Gastroesophageal sphincter (tissue), 4 donors: ENCODE measurements around the gene SSTR3. TPM values are rescaled to one million over a fixed set of nuclear protein-coding genes. Genes with fewer than 3 reads are reported as not detected.
"Not testable (repeated sequence)": the region's sequence is repeated elsewhere in the genome, so short reads cannot be mapped to it uniquely, and the experiment has no call there.

Experiments used
- ATAC-seq: fragments of 150-250 bp; one replicate; pipeline ENCODE4 v1.9.1; 2016; ENCODE audit warnings: mild to moderate bottlenecking, moderate library complexity
- H3K27ac ChIP-seq, 4 donors: fragments of 200-600 bp; sonication (generic) in 3 of 4; 1 replicate in 3 of 4; 2 replicates in 1 of 4; pipeline ENCODE4 v1.5.1; 2016 to 2019
- H3K27me3 ChIP-seq: fragments of 200-600 bp; sonication (generic); one replicate; pipeline ENCODE4 v1.5.1; 2019
- H3K36me3 ChIP-seq, 2 donors: fragments of 200-600 bp; sonication (generic); one replicate each; pipeline ENCODE4 v1.5.1; 2019; ENCODE audit warnings: control low read depth in 1 of 2
- H3K4me1 ChIP-seq, 3 donors: fragments of 200-600 bp; sonication (generic); 1 replicate in 2 of 3; 2 replicates in 1 of 3; pipeline ENCODE4 v1.5.1; 2016 to 2019; ENCODE audit warnings: control low read depth in 2 of 3
- H3K4me3 ChIP-seq, 2 donors: fragments of 200-600 bp; sonication (generic); one replicate each; pipeline ENCODE4 v1.5.1; 2019; ENCODE audit warnings: mild to moderate bottlenecking in 1 of 2, moderate library complexity in 1 of 2
- H3K9me3 ChIP-seq, 3 donors: fragments of 200-600 bp; sonication (generic); one replicate each; pipeline ENCODE4 v1.5.1; 2017 to 2019; ENCODE audit warnings: control low read depth in 2 of 3
- EP300 ChIP-seq: sonication (generic); formaldehyde crosslinking; IDR thresholded peaks from one replicate; pipeline ENCODE4 v1.6.1; 2017; ENCODE audit warnings: antibody characterized with exemption, mild to moderate bottlenecking
- POLR2A ChIP-seq, 2 donors: fragments of 450-650 bp; IDR thresholded peaks; one replicate each; pipeline ENCODE4 v1.6.1; 2017; ENCODE audit warnings: antibody characterized with exemption in 2 of 2, mild to moderate bottlenecking in 2 of 2, moderate library complexity in 1 of 2
- POLR2AphosphoS5 ChIP-seq: sonication (generic); formaldehyde crosslinking; IDR thresholded peaks from one replicate; pipeline ENCODE4 v1.6.1; 2017; ENCODE audit warnings: antibody characterized with exemption
- WGBS, 2 donors: methylation state at CpG; one replicate each; pipeline ENCODE4 v1.1.5; 2018; ENCODE audit warnings: low coverage in 1 of 2; 5-methylcytosine and 5-hydroxymethylcytosine counted together
- total RNA-seq, 4 donors: library from RNA; depleted of rRNA; stranded (reverse); fragments of >200 nt; gene quantifications; one replicate each; pipeline ENCODE4 v1.1.0, GENCODE V29; 2016
- TF ChIP-seq, protein P1 (sequence below), 4 experiments: fragments of 200-600 bp in 2 of 4; fragments of 450-650 bp in 2 of 4; sonication (generic) in 1 of 4; IDR thresholded peaks; one replicate each; pipeline ENCODE4 v1.5.1; 2017 to 2019; ENCODE audit warnings: antibody characterized with exemption in 4 of 4, mild to moderate bottlenecking in 2 of 4, moderate library complexity in 2 of 4

The SSTR3 gene
- total RNA-seq, 4 donors from 2014 or later = not detected

DNA sequence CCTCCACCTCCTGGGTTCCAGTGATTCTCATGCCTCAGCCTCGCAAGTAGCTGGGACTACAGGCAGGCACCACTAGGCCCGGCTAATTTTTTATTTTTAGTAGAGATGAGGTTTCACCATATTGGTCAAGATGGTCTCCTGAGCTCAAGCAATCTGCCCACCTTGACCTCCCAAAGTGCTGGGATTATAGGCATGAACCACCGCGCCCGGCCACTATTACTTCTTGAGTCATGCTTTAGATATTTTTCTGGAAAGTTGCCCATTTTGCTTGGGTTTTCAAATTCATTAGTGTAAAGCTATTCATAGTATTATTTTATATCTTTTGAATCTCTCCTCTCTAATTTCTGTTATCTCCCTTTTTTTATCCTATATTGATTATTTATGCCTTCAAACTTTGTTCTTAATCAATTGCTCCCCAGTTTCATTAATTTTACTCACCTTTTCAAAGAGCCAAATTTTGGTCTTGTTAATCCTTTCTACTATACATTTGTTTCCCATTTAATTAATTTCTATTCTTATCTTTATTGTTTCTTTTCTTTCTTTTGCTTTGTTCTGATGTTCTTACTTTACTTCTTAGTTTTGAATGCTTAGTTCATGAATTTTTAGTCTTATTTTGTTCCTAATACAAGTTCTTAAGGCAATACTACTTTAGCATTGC is 42.1 kb upstream of the SSTR3 start:
- WGBS, 2 donors = 60 to 71% methylated on average over 2 to 5 of the region's 5 CpGs
- Histone ChIP-seq H3K4me1 (no peaks in the 10 kb centered on the region), H3K36me3 (no peaks in the 10 kb centered on the region), H3K27ac (no peak overlapping the region), H3K27me3 (peaks cover 95% of the 10 kb centered on the region), H3K9me3 (no peaks in the 10 kb centered on the region), H3K4me3 (no peak overlapping the region)
- TF ChIP-seq POLR2A (IDR thresholded peaks at IDR 0.05) = no peak
- no peak for TF ChIP-seq EP300
- TF ChIP-seq POLR2AphosphoS5 = no peak
- TF ChIP-seq, protein P1, sequence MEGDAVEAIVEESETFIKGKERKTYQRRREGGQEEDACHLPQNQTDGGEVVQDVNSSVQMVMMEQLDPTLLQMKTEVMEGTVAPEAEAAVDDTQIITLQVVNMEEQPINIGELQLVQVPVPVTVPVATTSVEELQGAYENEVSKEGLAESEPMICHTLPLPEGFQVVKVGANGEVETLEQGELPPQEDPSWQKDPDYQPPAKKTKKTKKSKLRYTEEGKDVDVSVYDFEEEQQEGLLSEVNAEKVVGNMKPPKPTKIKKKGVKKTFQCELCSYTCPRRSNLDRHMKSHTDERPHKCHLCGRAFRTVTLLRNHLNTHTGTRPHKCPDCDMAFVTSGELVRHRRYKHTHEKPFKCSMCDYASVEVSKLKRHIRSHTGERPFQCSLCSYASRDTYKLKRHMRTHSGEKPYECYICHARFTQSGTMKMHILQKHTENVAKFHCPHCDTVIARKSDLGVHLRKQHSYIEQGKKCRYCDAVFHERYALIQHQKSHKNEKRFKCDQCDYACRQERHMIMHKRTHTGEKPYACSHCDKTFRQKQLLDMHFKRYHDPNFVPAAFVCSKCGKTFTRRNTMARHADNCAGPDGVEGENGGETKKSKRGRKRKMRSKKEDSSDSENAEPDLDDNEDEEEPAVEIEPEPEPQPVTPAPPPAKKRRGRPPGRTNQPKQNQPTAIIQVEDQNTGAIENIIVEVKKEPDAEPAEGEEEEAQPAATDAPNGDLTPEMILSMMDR (IDR thresholded peaks at IDR 0.05) = no peak
- ATAC-seq = no peak

DNA sequence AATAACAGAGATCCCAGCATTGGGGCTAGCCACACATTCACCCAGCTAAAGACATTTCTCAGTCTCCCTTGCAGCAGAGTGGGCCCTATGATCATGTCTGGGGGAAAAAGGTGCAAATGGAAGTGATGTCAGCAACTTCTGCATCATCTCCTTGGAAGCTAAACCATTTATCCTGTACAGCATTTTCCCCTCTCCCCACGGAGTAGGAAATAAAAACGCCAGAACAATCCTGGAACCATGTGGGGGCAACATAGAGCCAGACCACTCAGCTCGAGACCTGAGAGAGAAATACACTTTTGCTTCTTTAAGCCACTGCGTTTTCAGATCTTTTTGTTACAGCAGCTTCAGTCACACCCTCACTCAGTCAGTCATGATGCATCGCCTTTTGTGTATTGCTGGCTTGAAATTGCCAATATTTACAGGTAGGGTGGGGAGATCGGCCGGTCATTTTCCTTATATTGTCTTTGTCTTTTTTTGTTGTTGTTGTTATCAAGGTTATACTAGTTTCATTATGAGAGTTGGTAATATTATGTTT is 40.9 kb upstream of the SSTR3 start:
- TF ChIP-seq POLR2AphosphoS5 (no peak), EP300 (no peak), POLR2A (IDR thresholded peaks at IDR 0.05) (no peak)
- TF ChIP-seq, protein P1 (IDR thresholded peaks at IDR 0.05) = no peak
- H3K27me3 ChIP-seq = peaks cover 93% of the 10 kb centered on the region
- no peak overlapping the region for H3K27ac ChIP-seq
- H3K36me3 ChIP-seq = no peaks in the 10 kb centered on the region
- H3K4me1 ChIP-seq = no peaks in the 10 kb centered on the region
- H3K4me3 ChIP-seq = no peak overlapping the region
- no peaks in the 10 kb centered on the region for H3K9me3 ChIP-seq
- WGBS, 2 donors = 46 to 50% methylated on average over 6 to 7 of the region's 7 CpGs
- ATAC-seq = no peak

DNA sequence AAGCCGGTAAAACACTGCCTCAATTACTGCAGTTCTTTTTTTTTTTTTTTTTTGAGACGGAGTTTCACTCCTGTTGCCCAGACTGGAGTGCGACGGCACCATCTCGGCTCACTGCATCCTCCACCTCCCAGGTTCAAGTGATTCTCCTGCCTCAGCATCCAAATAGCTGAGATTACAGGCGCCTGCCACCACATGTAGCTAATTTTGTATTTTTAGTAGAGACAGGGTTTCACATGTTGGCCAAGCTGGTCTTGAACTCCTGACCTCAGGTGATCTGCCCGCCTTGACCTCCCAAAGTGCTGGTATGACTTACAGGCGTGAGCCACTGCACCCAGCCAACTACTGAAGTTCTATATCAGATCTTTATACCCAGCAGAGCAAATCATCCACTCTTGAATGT is 39.6 kb upstream of the SSTR3 start:
- WGBS, 2 donors = 74 to 81% methylated on average over 5 to 7 of the region's 8 CpGs
- not testable (repeated sequence) for H3K27ac ChIP-seq, H3K9me3 ChIP-seq, H3K36me3 ChIP-seq, H3K4me1 ChIP-seq, H3K4me3 ChIP-seq, ATAC-seq
- peaks cover 79% of the 10 kb centered on the region for H3K27me3 ChIP-seq

DNA sequence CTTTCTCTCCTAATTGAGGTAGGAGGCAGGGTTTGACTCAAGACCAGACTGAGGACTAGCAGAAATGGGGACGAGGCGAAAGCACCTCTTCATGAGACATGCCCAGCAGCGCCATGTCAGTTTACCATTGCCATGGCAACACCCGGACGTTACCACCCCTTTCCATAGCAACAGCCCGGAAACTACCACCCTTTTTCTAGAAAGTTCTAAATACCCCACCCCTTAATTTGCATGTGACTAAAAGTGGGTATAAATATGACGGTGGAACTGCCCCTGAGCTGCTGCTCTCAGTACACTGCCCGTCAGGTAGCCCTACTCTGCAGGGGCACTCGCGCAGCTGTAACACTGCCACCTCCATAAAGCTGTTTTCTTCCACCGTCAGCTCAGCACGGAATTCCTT is 37.7 kb upstream of the SSTR3 start:
- Histone ChIP-seq H3K4me1 (no peaks in the 10 kb centered on the region), H3K36me3 (no peaks in the 10 kb centered on the region), H3K4me3 (no peak overlapping the region), H3K27me3 (peaks cover 64% of the 10 kb centered on the region), H3K9me3 (no peaks in the 10 kb centered on the region), H3K27ac (no peak overlapping the region)
- ATAC-seq = no peak
- no peak for TF ChIP-seq POLR2AphosphoS5
- no peak for TF ChIP-seq POLR2A (IDR thresholded peaks at IDR 0.05)
- TF ChIP-seq, protein P1 (IDR thresholded peaks at IDR 0.05) = no peak
- no peak for TF ChIP-seq EP300
- 68 to 79% methylated on average over 8 to 12 of the region's 12 CpGs for WGBS, 2 donors

DNA sequence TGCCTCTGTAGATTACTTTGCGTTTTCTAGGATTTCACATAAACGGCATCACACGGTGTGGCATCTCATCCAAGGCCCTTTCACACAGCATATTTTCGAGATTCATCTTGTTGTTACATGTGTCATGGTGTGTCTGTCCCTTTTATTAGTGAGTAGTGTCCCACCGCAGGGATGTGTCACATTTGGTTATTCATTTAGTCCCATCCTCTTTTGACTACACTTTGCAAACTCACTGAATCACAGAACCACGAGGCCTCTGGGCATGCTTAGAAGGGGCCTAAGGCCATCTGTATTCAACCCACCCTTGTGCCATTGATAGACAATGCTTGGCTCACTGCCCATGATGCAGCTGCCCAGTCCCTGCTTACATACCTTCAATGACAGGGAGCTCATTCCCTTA is 36.0 kb upstream of the SSTR3 start:
- TF ChIP-seq POLR2A (IDR thresholded peaks at IDR 0.05) (no peak), EP300 (no peak), POLR2AphosphoS5 (no peak)
- TF ChIP-seq, protein P1 (IDR thresholded peaks at IDR 0.05) = no peak
- H3K36me3 ChIP-seq = no peaks in the 10 kb centered on the region
- peaks cover 64% of the 10 kb centered on the region for H3K27me3 ChIP-seq
- no peak overlapping the region for H3K27ac ChIP-seq
- H3K4me1 ChIP-seq = no peaks in the 10 kb centered on the region
- WGBS, 2 donors = 55 to 64% methylated on average over 4 to 6 of the region's 6 CpGs
- H3K9me3 ChIP-seq = no peaks in the 10 kb centered on the region
- no peak overlapping the region for H3K4me3 ChIP-seq
- ATAC-seq = no peak
